GM12872 (cell line): ENCODE measurements around the gene DESI1.

Experiments
- CTCF ChIP-seq: IDR thresholded peaks from 3 replicates; pipeline ENCODE4 v1.5.1; 2011; ENCODE audit warnings: low read depth, mild to moderate bottlenecking, low read length, moderate library complexity; ENCODE audit not compliant: insufficient read depth

Gene DESI1

DNA sequence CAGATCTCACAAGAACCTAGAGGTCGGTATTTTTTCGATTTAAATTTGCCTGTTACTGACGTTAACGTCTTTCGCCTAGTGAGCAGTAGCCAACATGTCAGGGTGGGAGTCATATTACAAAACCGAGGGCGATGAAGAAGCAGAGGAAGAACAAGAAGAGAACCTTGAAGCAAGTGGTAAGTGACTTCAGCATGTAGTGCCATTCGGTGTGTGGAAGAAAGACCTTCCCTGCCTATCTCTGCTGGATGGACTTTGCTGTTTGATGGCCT is 1.0 kb upstream of the DESI1 start:
- no peak for TF ChIP-seq CTCF

DNA sequence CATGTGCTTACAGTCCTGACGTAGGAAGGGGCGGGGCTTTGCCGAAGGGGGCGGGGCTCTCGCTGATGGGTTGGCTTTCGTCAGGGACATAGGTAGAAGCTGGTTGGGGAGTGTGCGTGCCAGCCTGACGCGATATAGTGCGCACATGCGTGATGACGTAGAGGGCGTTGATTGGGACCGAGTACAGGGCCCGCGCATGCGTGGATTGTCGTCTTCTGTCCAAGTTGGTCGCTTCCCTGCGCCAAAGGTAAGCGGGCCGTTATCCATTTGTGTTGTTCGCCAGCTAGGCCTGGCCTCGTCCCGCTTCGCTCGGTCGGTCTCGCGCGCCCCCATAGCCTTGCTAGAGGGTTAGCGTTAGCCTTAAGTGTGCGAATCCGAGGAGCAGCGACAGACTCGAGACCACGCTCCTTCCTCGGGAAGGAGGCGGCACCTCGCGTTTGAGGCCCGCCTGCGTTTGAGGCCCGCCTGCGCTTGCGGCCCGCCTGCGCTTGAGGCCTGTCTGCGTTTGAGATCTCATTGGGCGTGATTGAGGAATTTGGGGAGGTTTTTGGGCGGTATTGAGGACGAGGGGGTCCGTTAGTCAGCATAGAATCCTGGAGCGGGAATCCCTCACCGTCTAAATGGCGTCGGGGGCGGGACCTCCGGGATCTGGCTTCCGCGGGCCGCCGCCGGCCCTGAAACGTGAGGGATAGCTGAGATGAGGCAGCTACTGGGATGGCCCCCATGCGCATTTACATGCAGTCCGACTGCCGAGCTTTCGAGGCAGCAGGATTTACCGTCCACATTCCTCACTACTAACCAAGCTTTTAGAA is 462 bp upstream of the DESI1 start, which contains the start of gene XRCC6:
Gene XRCC6 (plus strand): TSS at position 197 of the 812 bp plus-strand sequence. CDS start 710 bp downstream, outside the sequence.
- TF ChIP-seq CTCF: no peak

DNA sequence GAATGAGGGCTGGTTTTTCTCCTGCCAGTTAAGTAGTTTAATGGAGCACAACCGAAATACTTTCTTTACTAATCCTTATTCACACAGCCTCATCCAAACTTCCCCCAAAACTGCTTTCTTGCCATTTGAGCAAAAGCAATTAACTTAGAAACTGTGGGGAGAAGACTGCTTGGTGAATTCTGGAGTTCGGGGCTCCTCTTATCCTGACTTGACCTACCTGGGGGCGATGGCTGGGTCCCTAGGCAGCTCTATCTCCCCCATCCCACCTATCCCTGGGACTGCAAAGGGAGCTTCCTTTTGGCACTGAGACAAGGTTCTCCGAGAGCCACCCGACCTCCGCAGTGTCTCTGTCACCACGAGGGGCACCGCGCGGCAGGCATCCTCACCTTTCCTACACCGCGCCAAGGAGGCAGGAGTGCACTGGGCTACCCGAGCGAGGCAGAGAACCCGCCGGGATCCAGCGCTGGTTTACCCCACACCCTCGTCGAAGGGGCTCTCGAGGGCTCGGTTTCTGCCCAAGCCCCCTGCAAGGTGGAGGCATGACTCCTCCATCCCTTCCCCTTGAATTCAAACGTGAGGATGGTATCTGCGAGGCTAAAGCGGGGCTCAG is 759 bp downstream of the DESI1 start:
- no peak for TF ChIP-seq CTCF

DNA sequence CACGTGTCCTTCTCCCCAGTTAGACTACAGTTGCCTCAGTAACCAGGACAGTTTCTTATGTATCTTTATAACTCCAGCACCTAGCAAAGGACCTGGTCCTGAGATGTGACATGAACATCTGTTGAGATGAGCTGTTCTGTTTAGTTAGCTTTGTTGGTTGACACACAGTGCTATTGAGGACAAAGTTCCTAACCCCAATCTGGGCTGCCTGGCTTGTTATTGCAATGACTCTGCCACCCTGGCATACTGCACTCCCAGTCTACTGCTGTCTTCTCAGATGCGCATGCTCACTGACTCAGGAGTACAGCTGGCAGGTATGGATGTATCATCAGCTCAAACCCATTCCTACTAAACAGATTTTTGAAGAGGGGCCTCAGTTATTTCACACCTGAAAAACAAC is 7.4 kb downstream of the DESI1 start:
- TF ChIP-seq CTCF: no peak

DNA sequence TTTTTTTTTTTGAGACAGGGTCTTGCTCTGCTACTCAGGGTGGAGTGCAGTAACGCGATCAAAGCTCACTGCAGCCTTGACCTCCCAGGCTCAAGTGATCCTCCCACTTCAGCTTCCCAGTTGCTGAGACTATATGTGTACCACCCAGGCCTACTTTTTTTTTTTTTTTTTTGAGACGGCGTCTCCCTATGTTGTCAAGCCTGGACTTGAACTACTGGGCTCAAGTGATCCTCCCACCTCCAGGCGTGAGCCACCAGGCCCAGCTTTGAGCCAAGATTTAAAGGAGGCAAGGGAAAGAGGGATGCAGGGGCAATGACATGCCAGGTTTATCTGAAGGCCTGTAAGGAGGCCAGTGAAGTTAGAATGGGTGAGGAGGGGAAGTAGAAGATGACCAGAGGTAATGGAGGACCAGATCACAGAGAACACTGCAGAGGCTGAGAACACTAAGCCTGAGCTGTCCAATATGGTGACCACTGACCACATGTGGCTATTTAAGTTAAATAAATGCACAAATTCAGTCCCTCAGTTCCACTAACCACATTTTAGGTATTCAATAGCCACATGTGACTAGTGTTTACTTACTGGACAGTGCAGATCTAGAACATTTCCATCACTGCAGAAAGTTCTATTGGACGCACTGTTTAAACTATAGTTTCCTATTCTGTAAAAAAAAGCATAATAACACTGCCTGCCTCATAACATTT is 8.1 kb downstream of the DESI1 start:
- no peak for TF ChIP-seq CTCF

DNA sequence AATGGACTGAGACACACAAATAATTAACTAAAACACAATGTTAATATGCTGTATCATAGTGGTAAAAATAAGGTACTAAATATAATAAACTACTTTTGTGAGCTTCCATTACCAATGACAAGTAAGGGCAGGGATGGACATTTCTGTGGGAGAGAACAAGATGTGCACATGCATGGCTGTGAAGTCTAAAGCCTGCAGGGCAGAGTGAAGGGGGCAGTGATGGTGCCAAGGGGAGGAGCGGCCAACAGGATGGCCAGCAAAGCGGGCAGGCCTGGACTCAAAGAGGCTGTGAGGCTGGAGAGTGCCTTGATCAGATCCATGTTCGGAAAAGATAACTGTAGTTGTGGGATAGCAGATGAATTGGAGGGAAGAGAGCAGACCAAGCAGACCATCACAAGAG is 12.5 kb downstream of the DESI1 start:
- no peak for TF ChIP-seq CTCF

DNA sequence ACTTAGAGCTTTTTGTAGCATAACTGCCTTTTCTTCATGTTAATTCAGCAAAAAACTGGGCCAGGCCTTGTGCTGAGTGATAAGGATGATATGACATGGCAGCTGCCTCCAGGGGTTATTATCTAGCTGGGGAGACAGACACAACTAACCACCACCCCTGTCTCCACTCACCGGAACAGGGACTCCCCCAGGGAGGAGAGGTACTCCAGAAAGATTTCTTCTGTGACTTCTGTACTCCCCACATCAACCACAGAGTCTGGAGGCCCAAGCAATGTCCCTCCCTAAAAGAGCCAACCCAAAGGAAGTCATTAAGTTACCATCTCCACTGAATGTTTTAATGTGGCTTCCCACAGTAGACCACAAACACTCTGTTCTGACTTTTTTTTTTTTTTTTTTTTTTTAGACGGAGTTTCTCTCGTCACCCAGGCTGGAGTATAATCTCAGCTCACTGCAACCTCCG is 16.9 kb downstream of the DESI1 start:
- TF ChIP-seq CTCF: no peak
